Putamen (tissue), 1 donor: ENCODE measurements around the gene BATF.

ENCODE experiments used
- DNase-seq: peaks from one replicate; pipeline ENCODE4 v3.0.0-alpha.2; 2016; ENCODE audit warnings: low spot score

The BATF gene

GRCh38 chr14:75563931-75564330 is 41.7 kb downstream of the BATF start:
- DNase-seq = no peak

GRCh38 chr14:75565056-75565455 is 42.8 kb downstream of the BATF start:
- DNase-seq = no peak

- DNase-seq = no peak
These were observed 44.1 kb downstream of the BATF start for GRCh38 chr14:75566321-75566720.

- DNase-seq = no peak
These were observed 44.5 kb downstream of the BATF start for GRCh38 chr14:75566752-75567151.

GRCh38 chr14:75568140-75568539 is 45.9 kb downstream of the BATF start:
- no peak for DNase-seq

- DNase-seq = no peak
These were observed 46.5 kb downstream of the BATF start for GRCh38 chr14:75568791-75569190.

- no peak for DNase-seq
These were observed 48.5 kb downstream of the BATF start for GRCh38 chr14:75570797-75571196.

- no peak for DNase-seq
These were observed 49.8 kb downstream of the BATF start for GRCh38 chr14:75572104-75572503.

GRCh38 chr14:75577090-75577489 is 54.8 kb downstream of the BATF start:
- DNase-seq = no peak

GRCh38 chr14:75577729-75578101 is 55.4 kb downstream of the BATF start:
- DNase-seq = peak; percentile 74

- DNase-seq = peak; percentile 58
These were observed 56.0 kb downstream of the BATF start, which contains the start of gene FLVCR2 for GRCh38 chr14:75578102-75578785. Gene FLVCR2, plus strand, starts transcription at chr14:75578620. Its CDS starts 353 bp downstream, at chr14:75578973.

GRCh38 chr14:75578786-75579337 is 56.6 kb downstream of the BATF start:
- no peak for DNase-seq

- no peak for DNase-seq
These were observed 57.1 kb downstream of the BATF start for GRCh38 chr14:75579338-75579864.

- DNase-seq = no peak
These were observed 57.6 kb downstream of the BATF start for GRCh38 chr14:75579882-75580281.

GRCh38 chr14:75587388-75587787 is 65.1 kb downstream of the BATF start:
- no peak for DNase-seq

- no peak for DNase-seq
These were observed 67.7 kb downstream of the BATF start for GRCh38 chr14:75589931-75590330.

- DNase-seq = no peak
These were observed 69.2 kb downstream of the BATF start for GRCh38 chr14:75591331-75591946.

- DNase-seq = no peak
These were observed 69.8 kb downstream of the BATF start for GRCh38 chr14:75591987-75592575.

- no peak for DNase-seq
These were observed 73.0 kb downstream of the BATF start for GRCh38 chr14:75595226-75595625.
